PFSK-1 (cell line): ENCODE measurements around the gene SDHB.

ENCODE experiments used
- FOXP2 ChIP-seq: optimal IDR thresholded peaks from 2 replicates; pipeline ENCODE3; 2011; ENCODE audit warnings: borderline replicate concordance, control low read depth, inconsistent platforms; ENCODE audit not compliant: insufficient read depth; ENCODE audit errors: extremely low read length, extremely low read depth
- POLR2AphosphoS5 ChIP-seq: IDR thresholded peaks from 2 replicates; pipeline ENCODE4 v1.6.1; 2012; ENCODE audit warnings: low read depth, mild to moderate bottlenecking, control low read depth, low read length, moderate library complexity
- SIN3A ChIP-seq: IDR thresholded peaks from 2 replicates; pipeline ENCODE4 v1.6.1; 2012; ENCODE audit warnings: mild to moderate bottlenecking, low read length, moderate library complexity, borderline replicate concordance; ENCODE audit not compliant: insufficient read depth
- TAF1 ChIP-seq: IDR thresholded peaks from 2 replicates; pipeline ENCODE4 v1.6.1; 2012; ENCODE audit warnings: low read length, control low read depth, borderline replicate concordance; ENCODE audit not compliant: insufficient read depth
- TF ChIP-seq, protein P1 (sequence below), 2 experiments: IDR thresholded peaks; 2 replicates each; pipeline versions ENCODE4 v1.6.1 to v1.8.0; 2011 to 2012; ENCODE audit warnings: low read depth in 2 of 2, low read length in 2 of 2, control low read depth in 1 of 2, inconsistent platforms in 1 of 2, mild to moderate bottlenecking in 1 of 2, moderate library complexity in 1 of 2; ENCODE audit not compliant: insufficient read depth in 1 of 2

The SDHB gene

GRCh38 chr1:17075470-17076255 lies 21.8 kb upstream of the SDHB start:
- no peak for TF ChIP-seq POLR2AphosphoS5
- TF ChIP-seq, protein P1, sequence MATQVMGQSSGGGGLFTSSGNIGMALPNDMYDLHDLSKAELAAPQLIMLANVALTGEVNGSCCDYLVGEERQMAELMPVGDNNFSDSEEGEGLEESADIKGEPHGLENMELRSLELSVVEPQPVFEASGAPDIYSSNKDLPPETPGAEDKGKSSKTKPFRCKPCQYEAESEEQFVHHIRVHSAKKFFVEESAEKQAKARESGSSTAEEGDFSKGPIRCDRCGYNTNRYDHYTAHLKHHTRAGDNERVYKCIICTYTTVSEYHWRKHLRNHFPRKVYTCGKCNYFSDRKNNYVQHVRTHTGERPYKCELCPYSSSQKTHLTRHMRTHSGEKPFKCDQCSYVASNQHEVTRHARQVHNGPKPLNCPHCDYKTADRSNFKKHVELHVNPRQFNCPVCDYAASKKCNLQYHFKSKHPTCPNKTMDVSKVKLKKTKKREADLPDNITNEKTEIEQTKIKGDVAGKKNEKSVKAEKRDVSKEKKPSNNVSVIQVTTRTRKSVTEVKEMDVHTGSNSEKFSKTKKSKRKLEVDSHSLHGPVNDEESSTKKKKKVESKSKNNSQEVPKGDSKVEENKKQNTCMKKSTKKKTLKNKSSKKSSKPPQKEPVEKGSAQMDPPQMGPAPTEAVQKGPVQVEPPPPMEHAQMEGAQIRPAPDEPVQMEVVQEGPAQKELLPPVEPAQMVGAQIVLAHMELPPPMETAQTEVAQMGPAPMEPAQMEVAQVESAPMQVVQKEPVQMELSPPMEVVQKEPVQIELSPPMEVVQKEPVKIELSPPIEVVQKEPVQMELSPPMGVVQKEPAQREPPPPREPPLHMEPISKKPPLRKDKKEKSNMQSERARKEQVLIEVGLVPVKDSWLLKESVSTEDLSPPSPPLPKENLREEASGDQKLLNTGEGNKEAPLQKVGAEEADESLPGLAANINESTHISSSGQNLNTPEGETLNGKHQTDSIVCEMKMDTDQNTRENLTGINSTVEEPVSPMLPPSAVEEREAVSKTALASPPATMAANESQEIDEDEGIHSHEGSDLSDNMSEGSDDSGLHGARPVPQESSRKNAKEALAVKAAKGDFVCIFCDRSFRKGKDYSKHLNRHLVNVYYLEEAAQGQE (IDR thresholded peaks at IDR 0.05; ENCODE audit: insufficient read depth in 1 of 2, low read depth in 2 of 2, low read length in 2 of 2), result no peak
- no peak for TF ChIP-seq SIN3A
- no peak for TF ChIP-seq TAF1
- TF ChIP-seq FOXP2, result no peak

DNA sequence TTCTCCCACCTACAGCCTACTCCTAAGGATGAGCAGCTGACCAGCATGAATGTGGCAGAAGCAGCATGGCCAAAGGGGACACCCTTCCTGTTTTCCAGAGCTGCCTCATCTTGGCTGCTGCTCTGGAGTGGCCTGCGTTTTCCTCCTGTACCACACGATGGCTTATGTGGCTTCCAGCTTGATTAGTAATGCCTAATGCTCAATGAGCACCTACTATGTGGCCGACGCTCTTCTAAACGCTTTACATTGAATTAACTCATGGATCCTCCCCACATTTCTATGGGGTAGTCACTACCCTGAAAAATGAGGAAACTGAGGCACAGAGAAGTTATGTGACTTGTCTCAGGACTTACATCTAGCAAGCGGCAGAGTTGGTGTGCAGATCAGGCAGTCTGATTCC lies 18.0 kb upstream of the SDHB start:
- TF ChIP-seq SIN3A (no peak), TAF1 (no peak), POLR2AphosphoS5 (no peak), FOXP2 (no peak)
- TF ChIP-seq, protein P1 (IDR thresholded peaks at IDR 0.05; ENCODE audit: insufficient read depth in 1 of 2, low read depth in 2 of 2, low read length in 2 of 2), result no peak

GRCh38 chr1:17070163-17070525 lies 16.3 kb upstream of the SDHB start:
- TF ChIP-seq POLR2AphosphoS5, result no peak
- TF ChIP-seq TAF1, result no peak
- TF ChIP-seq SIN3A, result no peak
- TF ChIP-seq, protein P1 (IDR thresholded peaks at IDR 0.05; ENCODE audit: insufficient read depth in 1 of 2, low read depth in 2 of 2, low read length in 2 of 2), result no peak
- no peak for TF ChIP-seq FOXP2

- TF ChIP-seq, protein P1 (IDR thresholded peaks at IDR 0.05; ENCODE audit: insufficient read depth in 1 of 2, low read depth in 2 of 2, low read length in 2 of 2), result no peak
- TF ChIP-seq FOXP2, result no peak
- TF ChIP-seq POLR2AphosphoS5, result no peak
- TF ChIP-seq TAF1, result no peak
- no peak for TF ChIP-seq SIN3A
Observed at GRCh38 chr1:17069452-17070162, 15.8 kb upstream of the SDHB start.
